ENCODE results near the gene USHBP1.

DNA sequence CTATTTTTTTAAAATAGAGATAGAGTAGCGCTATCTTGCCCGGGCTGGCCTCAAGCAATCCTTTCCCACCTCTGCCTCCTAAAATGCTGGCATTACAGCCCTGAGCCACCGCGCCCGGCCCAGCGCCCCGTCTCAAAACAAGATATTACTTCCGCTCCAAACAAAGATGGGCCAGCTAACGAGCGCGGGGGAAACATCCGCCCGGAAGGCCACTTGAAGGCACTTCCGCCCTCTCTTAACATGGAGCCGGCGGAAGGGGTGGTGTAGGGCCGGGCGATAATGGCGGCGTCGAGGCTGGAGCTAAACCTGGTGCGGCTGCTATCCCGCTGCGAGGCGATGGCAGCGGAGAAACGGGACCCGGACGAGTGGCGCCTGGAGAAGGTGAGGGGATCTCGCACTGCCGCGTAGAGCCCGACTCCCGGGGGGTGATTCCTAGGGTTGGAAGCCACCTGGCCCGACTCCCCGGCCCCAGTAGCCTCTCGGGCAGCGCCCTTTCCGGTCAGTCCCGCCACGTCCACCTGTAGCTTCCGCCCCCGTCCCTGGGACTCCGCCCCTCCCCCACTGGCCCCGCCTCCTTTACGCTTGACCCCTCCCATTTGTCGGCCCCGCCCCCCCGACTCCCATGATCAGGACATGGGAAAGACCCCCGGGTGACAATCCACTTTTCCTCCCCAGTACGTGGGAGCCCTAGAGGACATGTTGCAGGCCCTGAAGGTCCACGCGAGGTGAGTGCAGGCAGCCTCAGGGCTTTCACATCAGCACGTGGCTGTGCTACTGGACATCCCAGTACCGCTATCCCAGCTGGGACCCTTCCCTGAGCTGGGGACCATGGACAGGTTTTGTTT, 49.2 kb downstream of the USHBP1 start, which contains the start of gene USE1:
- TF ChIP-seq, protein P1, sequence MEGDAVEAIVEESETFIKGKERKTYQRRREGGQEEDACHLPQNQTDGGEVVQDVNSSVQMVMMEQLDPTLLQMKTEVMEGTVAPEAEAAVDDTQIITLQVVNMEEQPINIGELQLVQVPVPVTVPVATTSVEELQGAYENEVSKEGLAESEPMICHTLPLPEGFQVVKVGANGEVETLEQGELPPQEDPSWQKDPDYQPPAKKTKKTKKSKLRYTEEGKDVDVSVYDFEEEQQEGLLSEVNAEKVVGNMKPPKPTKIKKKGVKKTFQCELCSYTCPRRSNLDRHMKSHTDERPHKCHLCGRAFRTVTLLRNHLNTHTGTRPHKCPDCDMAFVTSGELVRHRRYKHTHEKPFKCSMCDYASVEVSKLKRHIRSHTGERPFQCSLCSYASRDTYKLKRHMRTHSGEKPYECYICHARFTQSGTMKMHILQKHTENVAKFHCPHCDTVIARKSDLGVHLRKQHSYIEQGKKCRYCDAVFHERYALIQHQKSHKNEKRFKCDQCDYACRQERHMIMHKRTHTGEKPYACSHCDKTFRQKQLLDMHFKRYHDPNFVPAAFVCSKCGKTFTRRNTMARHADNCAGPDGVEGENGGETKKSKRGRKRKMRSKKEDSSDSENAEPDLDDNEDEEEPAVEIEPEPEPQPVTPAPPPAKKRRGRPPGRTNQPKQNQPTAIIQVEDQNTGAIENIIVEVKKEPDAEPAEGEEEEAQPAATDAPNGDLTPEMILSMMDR (IDR thresholded peaks at IDR 0.05) = no peak
- peak in 3 of 4 donors; percentile 24 to 84 (median 73) for TF ChIP-seq POLR2A (IDR thresholded peaks at IDR 0.05)
- no peak for TF ChIP-seq EP300 (IDR thresholded peaks at IDR 0.05)

Measured in upper lobe of left lung (tissue), 4 donors.